CD14-positive monocyte (primary cell): ENCODE data around the gene ERGIC3. TPM values are rescaled to one million over a fixed set of nuclear protein-coding genes. Genes with fewer than 3 reads are reported as not detected.

Source experiments
- DNase-seq, 3 donors: peaks; one replicate each; pipeline ENCODE4 v3.0.0-alpha.2; 2011 to 2022
- H2AFZ ChIP-seq: 2 replicates; pipeline ENCODE4 v1.6.0; 2012; ENCODE audit warnings: mild to moderate bottlenecking, low read depth, low read length, inconsistent platforms; ENCODE audit not compliant: insufficient read depth, poor library complexity, severe bottlenecking
- H3K27ac ChIP-seq, 2 donors: 1 replicate in 1 of 2; 2 replicates in 1 of 2; pipeline ENCODE4 v1.5.1; 2012 to 2013; ENCODE audit warnings: low read length in 2 of 2, control low read depth in 1 of 2, inconsistent platforms in 1 of 2, low read depth in 1 of 2, mild to moderate bottlenecking in 1 of 2
- H3K27me3 ChIP-seq, 2 donors: one replicate each; pipeline versions ENCODE4 v1.6.0 to v1.6.1; 2011 to 2013; ENCODE audit warnings: low read length in 2 of 2; ENCODE audit not compliant: control insufficient read depth in 2 of 2, insufficient read depth in 2 of 2
- H3K36me3 ChIP-seq, 2 donors: replicated peaks in 1 of 2; 1 replicate in 1 of 2; 2 replicates in 1 of 2; pipeline versions ENCODE4 v1.5.1 to v1.6.1; 2012 to 2013; ENCODE audit warnings: low read length in 2 of 2, control low read depth in 1 of 2, inconsistent platforms in 1 of 2, mild to moderate bottlenecking in 1 of 2; ENCODE audit not compliant: insufficient read depth in 2 of 2, control insufficient read depth in 1 of 2
- H3K4me1 ChIP-seq, 2 donors: 1 replicate in 1 of 2; 2 replicates in 1 of 2; pipeline versions ENCODE4 v1.5.1 to v1.6.1; 2012 to 2013; ENCODE audit warnings: low read length in 2 of 2, control low read depth in 1 of 2, inconsistent platforms in 1 of 2, mild to moderate bottlenecking in 1 of 2, moderate library complexity in 1 of 2; ENCODE audit not compliant: insufficient read depth in 2 of 2, control insufficient read depth in 1 of 2
- H3K4me2 ChIP-seq: replicated peaks from 2 replicates; pipeline ENCODE3; 2012; ENCODE audit warnings: low read length, moderate library complexity, mild to moderate bottlenecking; ENCODE audit not compliant: poor library complexity, severe bottlenecking; ENCODE audit errors: extremely low read depth
- H3K4me3 ChIP-seq, 3 experiments: fragments of 200-600 bp in 1 of 3; sonication (generic) in 1 of 3; replicated peaks in 1 of 3; 1 replicate in 2 of 3; 2 replicates in 1 of 3; pipeline ENCODE4 v1.5.1; 2011 to 2013; ENCODE audit warnings: low read length in 3 of 3, mild to moderate bottlenecking in 3 of 3, control low read depth in 2 of 3, low read depth in 2 of 3, inconsistent platforms in 1 of 3, moderate library complexity in 1 of 3
- H3K79me2 ChIP-seq: 2 replicates; pipeline ENCODE4 v1.6.0; 2012; ENCODE audit warnings: mild to moderate bottlenecking, control low read depth, inconsistent platforms, low read length, moderate library complexity; ENCODE audit not compliant: insufficient read depth
- H3K9ac ChIP-seq: 2 replicates; pipeline ENCODE4 v1.6.0; 2017; ENCODE audit warnings: low read length, mild to moderate bottlenecking; ENCODE audit not compliant: insufficient read depth, poor library complexity, severe bottlenecking
- H3K9me3 ChIP-seq, 2 donors: replicated peaks in 1 of 2; 1 replicate in 1 of 2; 2 replicates in 1 of 2; pipeline versions ENCODE4 v1.5.1 to v1.6.1; 2012 to 2013; ENCODE audit warnings: low read length in 2 of 2, control low read depth in 1 of 2; ENCODE audit not compliant: control insufficient read depth in 1 of 2, insufficient read depth in 1 of 2
- H4K20me1 ChIP-seq: 2 replicates; pipeline ENCODE4 v1.6.0; 2012; ENCODE audit warnings: mild to moderate bottlenecking, low read length, control low read depth, moderate library complexity; ENCODE audit not compliant: insufficient read depth
- H3K27ac Mint-ChIP-seq, 7 donors: one replicate each; pipeline ENCODE4 v1.8.0; 2020; ENCODE audit warnings: mild to moderate bottlenecking in 7 of 7, mixed read lengths in 7 of 7, moderate library complexity in 6 of 7, inconsistent platforms in 2 of 7
- H3K27me3 Mint-ChIP-seq, 3 donors: one replicate each; pipeline ENCODE4 v1.8.0; 2021 to 2022; ENCODE audit warnings: low read depth in 3 of 3, mild to moderate bottlenecking in 3 of 3, mixed read lengths in 3 of 3, moderate library complexity in 3 of 3, inconsistent platforms in 1 of 3
- H3K36me3 Mint-ChIP-seq, 2 donors: one replicate each; pipeline ENCODE4 v1.8.0; 2020; ENCODE audit warnings: mixed read lengths in 2 of 2, inconsistent platforms in 1 of 2, mild to moderate bottlenecking in 1 of 2
- H3K4me1 Mint-ChIP-seq: one replicate; pipeline ENCODE4 v1.8.0; 2020; ENCODE audit warnings: mild to moderate bottlenecking, mixed read lengths
- H3K4me3 Mint-ChIP-seq, 2 donors: one replicate each; pipeline ENCODE4 v1.8.0; 2020; ENCODE audit warnings: mild to moderate bottlenecking in 2 of 2, mixed read lengths in 2 of 2, moderate library complexity in 1 of 2
- H3K9me3 Mint-ChIP-seq, 7 donors: one replicate each; pipeline ENCODE4 v1.8.0; 2020 to 2022; ENCODE audit warnings: mixed read lengths in 7 of 7, mild to moderate bottlenecking in 6 of 7, moderate library complexity in 6 of 7, inconsistent platforms in 2 of 7
- CTCF ChIP-seq: fragments of 200-600 bp; IDR thresholded peaks from one replicate; pipeline ENCODE4 v1.8.0; 2022; ENCODE audit warnings: antibody characterized with exemption, mild to moderate bottlenecking
- WGBS: methylation state at CpG from one replicate; pipeline ENCODE4 v1.1.5; 2013; ENCODE audit warnings: missing lambda C conversion rate; ENCODE audit not compliant: insufficient coverage; 5-methylcytosine and 5-hydroxymethylcytosine counted together
- intact Hi-C, 2 donors: fragments of 100-400 bp; cut with micrococcal nuclease; formaldehyde crosslinking; loops; one replicate each; pipeline versions ENCODE4 v1.15.0 to v1.15.1; 2023
- polyA plus RNA-seq, 3 donors: library from polyadenylated mRNA; depleted of rRNA in 1 of 3; unstranded in 2 of 3; stranded (reverse) in 1 of 3; fragments of 300-500 nt in 2 of 3; fragments of >200 nt in 1 of 3; fragmentation: Illumina TruSeq in 2 of 3; gene quantifications; 1 replicate in 2 of 3; 2 replicates in 1 of 3; pipeline ENCODE4 v1.2.3, GENCODE V29; 2012 to 2021

The ERGIC3 gene
- polyA plus RNA-seq, 3 donors: 128 to 371 (median 130) TPM

DNA sequence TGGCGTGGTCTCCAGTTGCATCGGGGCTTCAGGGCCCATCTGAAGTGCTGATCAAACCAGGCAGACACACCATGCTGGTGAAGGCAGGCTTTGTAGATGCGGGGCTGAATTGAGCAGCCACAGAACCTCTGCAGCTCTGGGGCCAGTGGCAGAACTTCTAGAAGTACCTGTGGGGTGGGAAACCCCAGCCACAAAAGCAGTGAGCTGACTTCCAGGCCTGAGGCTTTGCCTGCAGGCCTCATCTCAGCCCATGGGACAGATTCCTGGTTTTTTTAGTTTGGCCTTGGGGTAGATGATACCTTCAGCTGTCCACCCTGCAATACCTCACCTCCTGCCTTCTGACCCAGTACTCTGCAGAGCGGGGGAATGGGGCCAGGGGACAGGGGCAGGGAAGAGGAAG is 26.5 kb upstream of the ERGIC3 start:
- intact Hi-C loops: no loop called here
- H3K36me3 Mint-ChIP-seq: peaks cover 35 to 44% of the 10 kb centered on the region in 2 donors
- H3K4me3 Mint-ChIP-seq: no peak overlapping the region
- no peaks in the 10 kb centered on the region for H3K4me1 ChIP-seq
- H3K79me2 ChIP-seq: no peaks in the 10 kb centered on the region
- peaks cover 33 to 55% of the 10 kb centered on the region in 2 donors for H3K36me3 ChIP-seq
- H3K9me3 Mint-ChIP-seq: no peaks in the 10 kb centered on the region
- no peak overlapping the region for H2AFZ ChIP-seq
- TF ChIP-seq CTCF: no peak
- H3K27ac Mint-ChIP-seq: peak overlapping the region in 1 of 7 donors; percentile 40
- DNase-seq: no peak
- no peaks in the 10 kb centered on the region for H3K4me1 Mint-ChIP-seq
- no peak overlapping the region for H3K27ac ChIP-seq
- 100% methylated on average over 3 of the region's 4 CpGs for WGBS
- H3K4me2 ChIP-seq: no peak overlapping the region
- H3K9ac ChIP-seq: no peak overlapping the region
- H3K4me3 ChIP-seq: no peak overlapping the region
- no peaks in the 10 kb centered on the region for H4K20me1 ChIP-seq
- no peaks in the 10 kb centered on the region for H3K27me3 ChIP-seq
- peaks cover 0 to 2% (median 0%) of the 10 kb centered on the region in 3 donors for H3K27me3 Mint-ChIP-seq
- H3K9me3 ChIP-seq: no peaks in the 10 kb centered on the region

DNA sequence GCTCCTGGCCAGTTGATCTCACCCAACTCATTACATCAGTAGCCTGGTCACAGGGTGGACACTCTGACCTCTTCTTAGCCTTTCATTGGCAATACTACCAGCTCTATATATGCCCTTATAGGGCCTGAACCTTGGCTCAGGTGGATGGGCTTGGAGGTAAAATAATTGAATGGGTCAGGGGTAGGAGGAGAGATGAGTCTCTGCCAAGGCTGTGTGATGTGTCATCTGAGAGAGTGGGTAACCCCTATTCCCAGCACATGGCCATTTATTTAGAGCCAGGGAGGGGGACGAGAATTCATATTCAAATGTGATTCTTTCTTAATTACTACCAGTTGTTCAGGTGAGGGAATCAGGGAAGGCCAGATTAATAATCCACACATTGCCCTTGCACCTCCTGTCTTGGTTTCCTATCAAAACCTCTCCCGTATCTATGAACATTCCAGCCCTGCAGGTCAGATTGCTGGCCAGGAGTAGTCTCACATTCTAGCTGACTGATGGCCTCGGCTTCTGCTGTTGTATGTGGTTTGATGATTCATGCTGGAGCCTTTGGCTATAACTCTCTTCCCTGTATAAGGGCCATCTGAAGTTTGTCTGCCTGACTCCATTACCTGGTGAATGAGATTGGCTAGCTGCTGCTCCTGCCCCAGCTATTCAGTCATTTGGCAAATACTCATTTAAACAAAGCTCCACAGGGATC is 25.8 kb upstream of the ERGIC3 start:
- H3K4me3 Mint-ChIP-seq: no peak overlapping the region
- Histone ChIP-seq H3K27me3 (no peaks in the 10 kb centered on the region), H3K4me2 (no peak overlapping the region), H3K9ac (no peak overlapping the region), H3K79me2 (no peaks in the 10 kb centered on the region), H3K27ac (no peak overlapping the region), H3K36me3 (peaks cover 27 to 47% of the 10 kb centered on the region in 2 donors), H3K4me1 (no peaks in the 10 kb centered on the region), H4K20me1 (no peaks in the 10 kb centered on the region), H3K4me3 (no peak overlapping the region), H2AFZ (no peak overlapping the region), H3K9me3 (no peaks in the 10 kb centered on the region)
- H3K27me3 Mint-ChIP-seq: peaks cover 0 to 3% (median 2%) of the 10 kb centered on the region in 3 donors
- no peak overlapping the region for H3K27ac Mint-ChIP-seq
- TF ChIP-seq CTCF: no peak
- intact Hi-C loops: no loop called here
- 83% methylated on average over 1 of the region's 3 CpGs for WGBS
- H3K4me1 Mint-ChIP-seq: no peaks in the 10 kb centered on the region
- peaks cover 30 to 38% of the 10 kb centered on the region in 2 donors for H3K36me3 Mint-ChIP-seq
- no peak for DNase-seq
- H3K9me3 Mint-ChIP-seq: no peaks in the 10 kb centered on the region
